CD4-positive, alpha-beta T cell treated with Interleukin-21 for 1 hour (primary cell): ENCODE data around the gene ANAPC13.

Experiments
- DNase-seq: peaks from one replicate; pipeline ENCODE4 v3.0.0-alpha.2; 2020

Gene ANAPC13

DNA sequence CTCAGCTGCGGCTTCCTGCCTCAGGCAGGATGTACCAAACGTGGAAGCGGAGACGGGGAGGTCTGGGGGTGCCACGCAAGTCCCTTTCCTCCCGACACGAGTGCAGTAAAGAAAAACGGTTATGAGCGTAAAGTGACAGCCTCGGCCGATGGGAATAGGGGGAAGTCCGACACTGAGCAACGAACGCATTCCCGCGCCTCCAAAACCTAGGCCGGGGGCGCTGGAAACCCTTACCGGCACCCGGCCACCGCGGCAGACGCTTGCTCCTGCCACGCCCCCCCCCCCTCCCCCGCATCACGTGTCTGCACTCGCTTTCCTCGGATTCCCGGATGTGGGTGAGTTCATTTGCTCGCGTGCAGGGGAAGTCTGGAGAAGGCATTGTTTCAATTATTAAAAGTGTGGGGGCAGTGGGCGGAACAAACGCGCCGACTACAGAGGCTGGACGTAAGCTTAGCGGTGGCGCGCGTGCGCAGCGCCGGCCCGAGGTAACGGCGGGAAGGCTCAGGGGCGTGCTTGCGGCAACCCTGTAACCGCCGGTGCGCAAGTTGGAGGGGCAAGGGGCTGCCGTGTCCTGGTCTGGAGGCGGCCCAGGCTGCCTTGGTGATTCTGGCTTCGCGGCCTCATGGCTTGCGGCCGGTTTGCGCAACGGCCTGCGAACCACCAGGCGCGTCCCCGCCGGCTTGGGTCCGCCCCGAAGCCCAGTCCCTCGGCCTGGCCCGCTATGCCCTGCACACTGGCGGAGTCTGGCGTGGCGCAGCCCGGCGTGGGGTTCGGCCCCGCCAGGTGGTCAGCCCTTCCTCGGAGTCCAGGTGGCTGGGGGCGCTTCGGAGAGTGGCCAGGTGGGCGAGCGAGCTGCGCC is at the start of gene ANAPC13, which contains the start of gene CEP63:
Gene ANAPC13, minus strand, starts transcription at position 268 of the 859 bp plus-strand sequence. CDS start 3,081 bp downstream, outside the sequence.
Gene CEP63, plus strand, starts transcription at position 340 of the 859 bp plus-strand sequence. CDS start 9,264 bp downstream, outside the sequence.
- DNase-seq = peak; percentile 98

DNA sequence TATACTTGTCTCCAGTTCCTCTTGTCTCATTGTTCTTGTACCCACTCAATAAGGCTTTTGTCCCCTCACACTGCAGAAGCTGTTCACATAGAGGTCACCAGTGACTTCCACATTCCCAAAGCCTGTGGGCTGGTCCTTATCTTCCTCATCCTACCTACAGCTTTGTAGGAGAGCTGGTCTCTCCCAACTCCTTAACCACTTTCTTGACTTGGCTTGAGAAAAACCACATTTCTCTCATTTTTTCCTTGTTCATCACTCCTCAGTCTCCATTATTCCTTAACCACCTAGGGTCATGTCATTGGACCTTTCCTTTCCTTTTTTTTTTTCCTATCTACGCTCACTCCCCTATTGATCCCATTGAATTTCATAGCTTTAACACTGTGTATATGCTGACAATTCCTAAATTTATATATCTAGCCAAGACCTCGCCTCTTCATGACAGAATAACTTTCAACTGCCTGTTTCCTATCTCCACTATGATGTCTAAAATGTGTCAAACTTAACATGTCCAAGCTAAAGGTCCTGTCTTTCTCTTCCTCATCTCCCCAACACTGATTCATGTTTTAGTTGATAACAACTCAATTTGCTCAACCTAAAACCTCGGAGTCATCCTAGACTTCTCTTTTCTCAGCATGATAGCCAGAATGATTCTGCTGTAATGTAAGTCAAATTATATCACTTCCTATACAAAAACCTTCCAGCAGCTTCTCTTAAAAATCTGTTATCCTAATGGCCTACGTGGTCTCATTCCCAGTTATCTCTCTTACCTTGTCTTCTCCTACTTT is 49.6 kb upstream of the ANAPC13 start:
- DNase-seq = no peak

DNA sequence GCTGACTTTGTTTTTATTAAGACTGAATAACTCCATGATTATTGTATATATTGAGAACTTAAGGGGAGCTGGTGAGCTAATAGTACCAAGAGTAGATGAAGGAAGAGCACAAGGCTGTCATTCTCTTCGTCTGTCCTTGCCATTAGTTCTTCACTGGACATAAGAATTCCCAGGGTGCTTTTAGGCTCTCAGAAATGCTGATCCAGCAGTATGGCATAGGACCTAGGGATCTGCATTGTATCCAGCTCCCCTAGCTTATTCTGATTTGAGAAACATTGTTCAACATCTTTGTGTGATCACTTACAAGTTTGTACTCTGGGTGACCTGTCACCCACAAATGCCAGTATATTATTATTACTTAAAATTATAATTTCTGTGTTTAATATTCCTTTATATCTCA is 47.7 kb upstream of the ANAPC13 start:
- DNase-seq = no peak

- DNase-seq = no peak
Observed at GRCh38 chr3:134527538-134528186, 41.9 kb upstream of the ANAPC13 start.

DNA sequence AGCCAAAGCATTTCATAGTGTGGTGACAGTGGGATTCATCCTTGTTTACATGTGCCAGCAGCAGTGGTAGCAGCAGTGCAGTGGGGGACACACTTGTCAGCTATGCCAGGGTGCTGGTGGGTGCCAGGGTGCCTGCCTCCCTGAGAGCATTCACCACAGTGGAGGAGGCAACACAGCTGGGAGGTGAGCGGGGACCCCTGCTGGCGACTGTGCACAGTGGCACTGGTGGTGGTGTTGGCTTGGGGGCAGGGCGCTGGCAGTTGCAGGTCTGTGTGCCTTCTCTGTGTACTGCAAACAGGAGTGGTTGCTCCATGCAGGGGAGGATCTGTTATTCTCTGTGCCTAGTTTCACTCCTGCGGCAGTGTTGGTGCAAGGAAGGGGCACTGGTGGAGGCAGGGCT is 41.3 kb upstream of the ANAPC13 start:
- DNase-seq = no peak

DNA sequence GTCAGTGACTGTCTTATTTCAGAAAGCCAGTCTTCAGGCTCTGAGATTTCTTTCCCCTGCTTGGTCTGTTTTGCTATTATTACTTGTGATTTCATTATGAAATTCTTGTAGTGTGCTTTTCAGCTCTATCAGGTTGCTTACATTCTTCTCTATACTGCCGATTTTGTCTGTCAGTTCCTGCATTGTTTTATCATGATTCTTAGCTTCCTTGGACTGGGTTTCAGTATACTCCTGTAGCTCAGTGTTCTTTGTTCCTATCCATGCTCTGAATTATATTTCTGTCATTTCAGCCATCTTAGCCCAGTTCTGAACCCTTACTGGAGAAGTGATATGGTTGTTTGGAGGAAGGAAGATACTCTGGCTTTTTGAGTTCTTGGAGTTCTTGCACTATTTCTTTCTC is 40.5 kb upstream of the ANAPC13 start:
- DNase-seq = no peak

GRCh38 chr3:134525293-134525692 is 39.5 kb upstream of the ANAPC13 start:
- no peak for DNase-seq

GRCh38 chr3:134522541-134522940 is 36.8 kb upstream of the ANAPC13 start:
- DNase-seq = no peak

GRCh38 chr3:134517791-134518190 is 32.0 kb upstream of the ANAPC13 start:
- no peak for DNase-seq

DNA sequence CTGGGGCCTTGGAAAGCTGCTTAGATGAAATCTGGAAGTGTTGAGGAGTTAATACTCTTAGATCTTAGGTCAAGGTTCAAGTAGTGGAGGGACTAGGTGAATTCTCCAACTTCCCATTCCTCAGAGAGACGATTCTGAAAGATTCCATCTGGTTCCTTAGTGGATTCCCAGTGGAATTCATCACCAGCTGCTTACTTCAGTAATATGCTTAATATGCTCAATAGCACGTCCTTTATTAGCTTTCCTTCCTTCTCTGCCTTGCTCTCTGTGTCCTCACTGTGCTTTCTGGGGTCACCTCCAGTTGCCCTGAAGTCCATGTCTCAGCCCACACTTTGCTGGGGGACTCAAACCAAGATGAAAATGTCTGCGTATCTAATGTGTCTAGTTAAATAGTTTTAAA is 31.1 kb upstream of the ANAPC13 start:
- DNase-seq = no peak

GRCh38 chr3:134511500-134511899 is 25.7 kb upstream of the ANAPC13 start:
- DNase-seq = no peak

GRCh38 chr3:134505485-134505884 is 19.7 kb upstream of the ANAPC13 start:
- DNase-seq = no peak

GRCh38 chr3:134504132-134504531 is 18.3 kb upstream of the ANAPC13 start:
- no peak for DNase-seq

- DNase-seq = no peak
Observed at GRCh38 chr3:134503266-134503665, 17.5 kb upstream of the ANAPC13 start.

- no peak for DNase-seq
Observed at GRCh38 chr3:134496471-134497071, 10.8 kb upstream of the ANAPC13 start.

GRCh38 chr3:134495980-134496379 is 10.2 kb upstream of the ANAPC13 start:
- no peak for DNase-seq

GRCh38 chr3:134494495-134494894 is 8.7 kb upstream of the ANAPC13 start:
- no peak for DNase-seq

DNA sequence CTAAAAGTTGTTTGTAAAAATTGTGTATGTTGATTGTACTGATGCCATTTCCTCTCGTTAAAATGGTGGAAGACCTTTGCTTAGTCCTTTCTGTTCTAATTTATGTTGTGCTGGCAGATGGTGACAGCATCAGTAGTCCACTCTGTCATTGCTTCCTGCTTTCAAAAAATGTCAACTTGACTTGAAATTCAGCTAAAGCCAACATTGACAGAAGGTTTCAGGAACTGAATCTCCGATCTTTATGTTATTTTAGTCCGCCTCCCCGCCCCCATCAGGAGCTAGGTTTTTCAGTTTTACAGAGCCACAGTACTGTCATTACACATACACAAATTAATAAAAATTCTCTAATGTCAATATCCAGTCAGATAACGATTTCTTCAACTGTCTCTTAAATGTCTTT is 1.6 kb upstream of the ANAPC13 start:
- DNase-seq = peak; percentile 33

DNA sequence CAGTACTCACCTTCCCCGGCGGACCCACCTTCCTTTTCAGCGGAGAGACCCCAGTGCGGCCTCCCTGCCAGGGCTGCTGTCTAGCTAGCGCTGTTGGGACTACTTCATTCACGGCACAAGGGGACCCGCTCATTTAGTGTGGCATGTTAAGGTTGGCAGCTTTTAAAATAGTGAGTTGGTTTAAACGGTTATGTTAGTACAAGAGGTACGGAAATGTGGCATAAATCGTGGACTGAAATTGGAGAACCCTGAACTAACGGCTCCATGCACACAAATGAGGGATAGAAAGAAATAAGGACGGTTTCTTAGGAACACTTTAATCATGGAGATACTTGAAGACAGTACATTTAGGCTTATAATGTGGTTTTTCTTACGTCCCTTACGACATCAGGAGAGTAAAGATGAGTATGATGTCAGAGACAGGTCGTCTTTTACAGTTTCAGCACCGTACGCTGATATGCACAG is 824 bp upstream of the ANAPC13 start:
- peak; percentile 43 for DNase-seq

DNA sequence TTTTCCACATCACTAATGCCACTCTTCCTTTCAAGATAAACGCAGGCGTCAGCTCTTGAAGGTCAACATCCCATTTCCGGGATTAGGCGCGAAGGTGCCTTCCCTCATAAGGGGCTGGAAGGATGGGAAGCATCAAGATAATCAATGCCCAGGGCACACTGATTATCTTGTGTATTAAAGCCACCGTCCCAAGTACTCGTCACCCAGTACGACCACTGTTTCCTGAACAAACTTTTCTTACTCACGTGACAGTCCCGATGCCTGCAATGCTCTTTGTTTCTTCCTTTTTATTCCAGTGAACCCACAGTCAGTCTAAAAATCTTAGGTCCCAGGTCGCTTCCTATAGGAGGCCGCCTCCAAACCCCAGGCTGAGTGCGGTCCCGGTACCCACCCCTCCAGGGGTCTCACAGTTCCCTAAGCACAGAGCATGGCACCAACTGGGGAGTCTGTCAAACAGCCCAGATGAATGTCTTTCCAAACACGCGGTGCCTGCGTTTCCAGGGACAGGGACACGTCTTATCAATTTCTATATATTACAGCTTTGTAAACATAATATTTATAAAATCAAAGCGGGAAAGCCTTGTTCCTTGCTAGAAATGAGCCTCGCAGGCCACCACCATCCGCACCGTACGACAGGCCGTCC is 589 bp downstream of the ANAPC13 start:
- DNase-seq = no peak

GRCh38 chr3:134483195-134483900 is 2.4 kb downstream of the ANAPC13 start:
- no peak for DNase-seq

DNA sequence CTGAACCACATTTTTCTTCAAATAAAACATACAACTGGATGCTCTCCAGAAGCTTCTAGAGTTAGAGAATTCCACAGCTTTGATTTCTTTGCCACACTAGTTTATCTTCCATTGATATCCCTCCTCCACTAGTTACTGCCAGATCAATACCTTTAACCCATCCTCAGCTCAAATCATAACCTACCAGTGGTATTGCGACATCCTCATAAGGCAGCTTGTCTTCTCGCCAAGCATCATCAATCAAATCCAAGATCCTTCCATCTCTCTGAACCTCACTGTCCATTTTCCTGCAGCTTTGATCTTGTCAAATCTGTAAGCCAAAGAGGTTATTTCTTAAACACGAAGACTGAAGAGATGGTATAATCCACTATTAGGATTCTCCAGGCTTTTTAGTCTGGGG is 3.2 kb downstream of the ANAPC13 start:
- no peak for DNase-seq
